Fibroblast of villous mesenchyme (primary cell): ENCODE measurements around the gene EP400. TPM values are rescaled to one million over a fixed set of nuclear protein-coding genes. Genes with fewer than 3 reads are reported as not detected.
"Not testable (repeated sequence)": the region's sequence is repeated elsewhere in the genome, so short reads cannot be mapped to it uniquely, and the experiment has no call there.

Experiments
- DNase-seq: peaks from one replicate; pipeline ENCODE4 v3.0.0-alpha.2; 2010; ENCODE audit warnings: low read depth
- H3K4me3 ChIP-seq: 2 replicates; pipeline ENCODE4 v1.5.1; 2011; ENCODE audit warnings: low read depth, mild to moderate bottlenecking, low read length
- CTCF ChIP-seq: IDR thresholded peaks from 2 replicates; pipeline ENCODE4 v1.5.1; 2012; ENCODE audit warnings: low read depth, mild to moderate bottlenecking, low read length; ENCODE audit not compliant: insufficient read depth
- total RNA-seq: library from RNA; depleted of rRNA; stranded (reverse); fragments of >200 nt; gene quantifications from 2 replicates; pipeline ENCODE4 v1.2.3, GENCODE V29; 2012

EP400 gene
- total RNA-seq, 1 donor = 13.0 TPM

GRCh38 chr12:132077322-132078100 lies 127.8 kb downstream of the EP400 start:
- TF ChIP-seq CTCF = no peak
- DNase-seq = no peak
- no peak overlapping the region for H3K4me3 ChIP-seq

GRCh38 chr12:132078190-132078589 lies 128.4 kb downstream of the EP400 start:
- DNase-seq = peak; percentile 50
- TF ChIP-seq CTCF = no peak
- no peak overlapping the region for H3K4me3 ChIP-seq

GRCh38 chr12:132079200-132079599 lies 129.5 kb downstream of the EP400 start:
- no peak overlapping the region for H3K4me3 ChIP-seq
- peak; percentile 56 for DNase-seq
- no peak for TF ChIP-seq CTCF

GRCh38 chr12:132079695-132080094 lies 130.0 kb downstream of the EP400 start:
- DNase-seq = no peak
- H3K4me3 ChIP-seq = no peak overlapping the region
- TF ChIP-seq CTCF = no peak

GRCh38 chr12:132080515-132080914 lies 130.8 kb downstream of the EP400 start:
- DNase-seq, H3K4me3 ChIP-seq: not testable (repeated sequence)

- no peak overlapping the region for H3K4me3 ChIP-seq
- no peak for TF ChIP-seq CTCF
- DNase-seq = no peak
Observed at GRCh38 chr12:132081423-132081822, 131.7 kb downstream of the EP400 start.

- H3K4me3 ChIP-seq = peak overlapping the region; percentile 55
- DNase-seq = no peak
- TF ChIP-seq CTCF = no peak
Observed at GRCh38 chr12:132083614-132083940, 133.8 kb downstream of the EP400 start.
